ENCODE data around the gene SPTSSB. TPM values are rescaled to one million over a fixed set of nuclear protein-coding genes. Genes with fewer than 3 reads are reported as not detected.

The SPTSSB gene
- total RNA-seq, 1 donor from 2014 or later, result not detected

- Mint-ChIP-seq H3K27me3 (peaks cover 6% of the 10 kb centered on the region), H3K27ac (no peak overlapping the region), H3K36me3 (ENCODE audit: low read depth) (no peaks in the 10 kb centered on the region), H3K9me3 (no peaks in the 10 kb centered on the region), H3K4me3 (no peak overlapping the region), H3K4me1 (no peaks in the 10 kb centered on the region)
- no peak for TF ChIP-seq CTCF (IDR thresholded peaks at IDR 0.05)
- ATAC-seq (ENCODE audit: low read depth), result no peak
- DNase-seq, result no peak
- intact Hi-C loops (cut with micrococcal nuclease), result no loop called here
- ChIA-PET CTCF (no interaction called here), POLR2A (no interaction called here)
Measured at GRCh38 chr3:161343540-161343939, 27.8 kb downstream of the SPTSSB start.

- ATAC-seq (ENCODE audit: low read depth) (no peak), DNase-seq (no peak)
- H3K4me1 Mint-ChIP-seq, result no peaks in the 10 kb centered on the region
- ChIA-PET POLR2A (no interaction called here), CTCF (no interaction called here)
- intact Hi-C loops (cut with micrococcal nuclease), result no loop called here
- H3K36me3 Mint-ChIP-seq (ENCODE audit: low read depth), result no peaks in the 10 kb centered on the region
- peaks cover 6% of the 10 kb centered on the region for H3K27me3 Mint-ChIP-seq
- no peak overlapping the region for H3K27ac Mint-ChIP-seq
- H3K9me3 Mint-ChIP-seq, result no peaks in the 10 kb centered on the region
- TF ChIP-seq CTCF (IDR thresholded peaks at IDR 0.05), result no peak
- H3K4me3 Mint-ChIP-seq, result no peak overlapping the region
Measured at GRCh38 chr3:161342629-161343028, 28.7 kb downstream of the SPTSSB start.

- Mint-ChIP-seq H3K27me3 (peaks cover 4% of the 10 kb centered on the region), H3K36me3 (ENCODE audit: low read depth) (no peaks in the 10 kb centered on the region), H3K27ac (no peak overlapping the region), H3K4me1 (no peaks in the 10 kb centered on the region), H3K4me3 (no peak overlapping the region), H3K9me3 (no peaks in the 10 kb centered on the region)
- DNase-seq, result no peak
- ChIA-PET CTCF (no interaction called here), POLR2A (no interaction called here)
- no peak for TF ChIP-seq CTCF (IDR thresholded peaks at IDR 0.05)
- intact Hi-C loops (cut with micrococcal nuclease), result no loop called here
- ATAC-seq (ENCODE audit: low read depth), result no peak
Measured at GRCh38 chr3:161339517-161340500, 31.5 kb downstream of the SPTSSB start.

- CTCF ChIA-PET, result no interaction called here
- no peak for ATAC-seq (ENCODE audit: low read depth)
- H3K27me3 Mint-ChIP-seq, result peaks cover 10% of the 10 kb centered on the region
Measured at GRCh38 chr3:161337311-161337710, 34.0 kb downstream of the SPTSSB start.

More at GRCh38 chr3:161337311-161337710, 34.0 kb downstream of the SPTSSB start:
- Mint-ChIP-seq H3K27ac (no peak overlapping the region), H3K4me3 (no peak overlapping the region), H3K36me3 (ENCODE audit: low read depth) (no peaks in the 10 kb centered on the region), H3K9me3 (no peaks in the 10 kb centered on the region), H3K4me1 (no peaks in the 10 kb centered on the region)
- intact Hi-C loops (cut with micrococcal nuclease), result no loop called here
- no peak for TF ChIP-seq CTCF (IDR thresholded peaks at IDR 0.05)
- no peak for DNase-seq
- POLR2A ChIA-PET, result no interaction called here
